ENCODE measurements around the gene KIRREL3. TPM values are rescaled to one million over a fixed set of nuclear protein-coding genes. Genes with fewer than 3 reads are reported as not detected.

Gene KIRREL3
- total and polyA plus RNA-seq, 4 donors = 0.02 to 0.71 (median 0.15) TPM; not detected in 1

DNA sequence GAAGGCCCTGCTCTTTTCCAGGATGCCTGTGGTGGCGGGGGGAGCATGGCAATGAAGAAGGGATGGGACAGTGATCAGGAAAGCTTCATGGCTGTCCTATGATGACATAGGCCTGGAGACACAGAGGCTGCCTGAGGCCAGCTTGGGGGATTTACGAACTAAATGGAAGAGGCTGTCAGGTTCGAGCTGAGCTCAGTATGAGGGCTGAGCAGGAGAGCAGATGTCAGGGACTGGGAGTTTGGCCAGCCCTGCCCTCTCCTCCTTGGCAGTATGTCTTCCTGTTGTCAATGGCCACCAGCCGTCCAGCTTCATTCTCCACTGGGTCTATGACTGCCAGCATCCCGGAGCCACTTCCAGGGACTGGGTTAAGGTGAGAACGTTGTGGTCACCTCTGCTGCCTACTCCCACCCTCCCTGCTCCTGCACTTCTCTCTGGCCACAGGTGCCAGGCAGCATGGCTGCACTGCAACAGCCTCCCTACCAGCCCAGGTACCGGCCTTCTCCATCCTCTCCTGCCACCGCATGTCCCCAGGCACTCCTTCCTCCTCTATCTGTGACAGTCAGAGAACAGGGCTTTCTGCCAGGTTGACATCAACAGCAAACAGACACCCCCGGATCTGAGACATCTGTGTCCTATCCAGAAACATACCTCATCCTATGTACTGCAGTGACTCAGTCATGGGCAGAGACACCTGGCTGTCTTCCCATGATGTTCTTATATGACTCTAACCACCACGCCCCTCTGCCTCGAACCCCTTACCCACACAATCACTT, 75.1 kb downstream of the KIRREL3 start:
- DNase-seq = no peak
- Histone ChIP-seq H3K27ac (ENCODE audit: low read depth in 1 of 2, low read length in 1 of 2) (no peak overlapping the region), H3K36me3 (ENCODE audit: control insufficient read depth in 4 of 4, insufficient read depth in 4 of 4, low read length in 4 of 4) (no peaks in the 10 kb centered on the region), H3K9me3 (ENCODE audit: control insufficient read depth in 4 of 4, insufficient read depth in 3 of 4, low read length in 3 of 4) (peaks cover 0 to 1% (median 0%) of the 10 kb centered on the region in 4 donors), H3K4me1 (ENCODE audit: control insufficient read depth in 5 of 5, insufficient read depth in 5 of 5, low read length in 5 of 5) (peaks cover 0 to 18% (median 0%) of the 10 kb centered on the region in 5 donors), H3K4me3 (no peak overlapping the region), H3K9ac (ENCODE audit: insufficient read depth in 1 of 2, low read length in 2 of 2) (no peak overlapping the region), H3K27me3 (ENCODE audit: control insufficient read depth in 3 of 3, insufficient read depth in 3 of 3, low read length in 2 of 3) (no peaks in the 10 kb centered on the region)
- 83 to 91% methylated on average over 11 of the region's 11 CpGs for WGBS, 2 donors
- ATAC-seq (ENCODE audit: insufficient read depth, low FRiP score) = no peak
- TF ChIP-seq, protein P1, sequence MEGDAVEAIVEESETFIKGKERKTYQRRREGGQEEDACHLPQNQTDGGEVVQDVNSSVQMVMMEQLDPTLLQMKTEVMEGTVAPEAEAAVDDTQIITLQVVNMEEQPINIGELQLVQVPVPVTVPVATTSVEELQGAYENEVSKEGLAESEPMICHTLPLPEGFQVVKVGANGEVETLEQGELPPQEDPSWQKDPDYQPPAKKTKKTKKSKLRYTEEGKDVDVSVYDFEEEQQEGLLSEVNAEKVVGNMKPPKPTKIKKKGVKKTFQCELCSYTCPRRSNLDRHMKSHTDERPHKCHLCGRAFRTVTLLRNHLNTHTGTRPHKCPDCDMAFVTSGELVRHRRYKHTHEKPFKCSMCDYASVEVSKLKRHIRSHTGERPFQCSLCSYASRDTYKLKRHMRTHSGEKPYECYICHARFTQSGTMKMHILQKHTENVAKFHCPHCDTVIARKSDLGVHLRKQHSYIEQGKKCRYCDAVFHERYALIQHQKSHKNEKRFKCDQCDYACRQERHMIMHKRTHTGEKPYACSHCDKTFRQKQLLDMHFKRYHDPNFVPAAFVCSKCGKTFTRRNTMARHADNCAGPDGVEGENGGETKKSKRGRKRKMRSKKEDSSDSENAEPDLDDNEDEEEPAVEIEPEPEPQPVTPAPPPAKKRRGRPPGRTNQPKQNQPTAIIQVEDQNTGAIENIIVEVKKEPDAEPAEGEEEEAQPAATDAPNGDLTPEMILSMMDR (IDR thresholded peaks at IDR 0.05; ENCODE audit: control extremely low read depth, extremely low read depth) = no peak

DNA sequence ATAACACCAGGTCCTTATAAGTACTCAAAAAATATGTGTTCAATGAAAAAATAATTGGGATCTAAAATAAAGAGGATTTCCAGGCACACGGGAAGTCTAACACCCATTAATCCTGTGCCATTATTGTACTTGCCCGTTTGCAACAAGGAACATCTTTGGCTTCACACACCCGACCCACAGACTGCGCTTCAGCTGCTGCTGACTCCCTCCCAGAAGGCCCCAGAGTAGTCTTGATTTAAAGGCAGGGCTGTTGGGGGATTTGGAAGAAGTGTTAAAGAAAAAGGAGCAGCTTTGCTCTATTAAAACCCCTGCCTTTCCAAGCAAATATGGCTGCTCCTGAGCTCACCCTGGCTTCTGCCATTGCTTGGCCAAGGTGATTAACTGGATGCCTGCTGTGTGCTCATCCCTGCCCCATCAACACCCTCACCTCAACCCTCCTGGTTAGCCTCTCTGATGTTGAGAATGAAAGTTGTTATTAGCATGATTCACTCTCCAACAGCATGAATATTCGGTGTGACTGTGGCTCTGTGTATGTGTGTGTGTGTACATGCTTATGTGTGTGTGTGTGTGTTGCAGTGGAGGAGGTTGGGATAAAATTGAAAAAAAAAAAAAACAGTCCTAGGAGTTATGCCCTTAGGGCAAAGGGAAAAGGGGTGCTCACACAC, 76.1 kb downstream of the KIRREL3 start:
- H3K27ac ChIP-seq (ENCODE audit: low read depth in 1 of 2, low read length in 1 of 2) = no peak overlapping the region
- no peaks in the 10 kb centered on the region for H3K27me3 ChIP-seq (ENCODE audit: control insufficient read depth in 3 of 3, insufficient read depth in 3 of 3, low read length in 2 of 3)
- DNase-seq = no peak
- H3K4me3 ChIP-seq = no peak overlapping the region
- no peak overlapping the region for H3K9ac ChIP-seq (ENCODE audit: insufficient read depth in 1 of 2, low read length in 2 of 2)
- H3K9me3 ChIP-seq (ENCODE audit: control insufficient read depth in 4 of 4, insufficient read depth in 3 of 4, low read length in 3 of 4) = peaks cover 0 to 1% (median 0%) of the 10 kb centered on the region in 4 donors
- 76 to 78% methylated on average over 5 of the region's 5 CpGs for WGBS, 2 donors
- TF ChIP-seq, protein P1 (IDR thresholded peaks at IDR 0.05; ENCODE audit: control extremely low read depth, extremely low read depth) = no peak
- ATAC-seq (ENCODE audit: insufficient read depth, low FRiP score) = no peak
- no peaks in the 10 kb centered on the region for H3K36me3 ChIP-seq (ENCODE audit: control insufficient read depth in 4 of 4, insufficient read depth in 4 of 4, low read length in 4 of 4)
- H3K4me1 ChIP-seq (ENCODE audit: control insufficient read depth in 5 of 5, insufficient read depth in 5 of 5, low read length in 5 of 5) = peaks cover 0 to 11% (median 0%) of the 10 kb centered on the region in 5 donors

DNA sequence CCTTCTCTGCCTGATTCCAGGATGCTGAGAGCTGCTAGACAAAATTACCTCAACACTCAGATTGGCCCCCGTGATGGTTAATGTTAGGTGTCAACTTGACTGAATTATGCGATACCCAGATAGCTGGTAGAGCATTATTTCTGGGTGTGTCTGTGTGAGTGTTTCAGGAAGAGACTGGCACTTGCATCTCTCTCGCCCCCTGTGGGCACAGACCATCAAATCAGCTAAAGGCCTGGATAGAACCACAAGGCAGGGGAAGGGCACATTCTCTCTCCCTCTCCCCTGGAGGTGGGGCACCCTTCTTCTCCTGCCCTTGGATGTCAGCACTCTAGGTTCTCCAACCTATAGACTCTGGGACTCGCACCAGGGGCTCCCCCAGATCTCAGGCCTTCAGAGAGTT, 79.7 kb downstream of the KIRREL3 start:
- no peaks in the 10 kb centered on the region for H3K4me1 ChIP-seq (ENCODE audit: control insufficient read depth in 5 of 5, insufficient read depth in 5 of 5, low read length in 5 of 5)
- no peak for DNase-seq
- H3K9ac ChIP-seq (ENCODE audit: insufficient read depth in 1 of 2, low read length in 2 of 2) = no peak overlapping the region
- peaks cover 0 to 1% (median 0%) of the 10 kb centered on the region in 4 donors for H3K9me3 ChIP-seq (ENCODE audit: control insufficient read depth in 4 of 4, insufficient read depth in 3 of 4, low read length in 3 of 4)
- no peak for ATAC-seq (ENCODE audit: insufficient read depth, low FRiP score)
- no peaks in the 10 kb centered on the region for H3K27me3 ChIP-seq (ENCODE audit: control insufficient read depth in 3 of 3, insufficient read depth in 3 of 3, low read length in 2 of 3)
- TF ChIP-seq, protein P1 (IDR thresholded peaks at IDR 0.05; ENCODE audit: control extremely low read depth, extremely low read depth) = no peak
- no peak overlapping the region for H3K27ac ChIP-seq (ENCODE audit: low read depth in 1 of 2, low read length in 1 of 2)
- no peaks in the 10 kb centered on the region for H3K36me3 ChIP-seq (ENCODE audit: control insufficient read depth in 4 of 4, insufficient read depth in 4 of 4, low read length in 4 of 4)
- WGBS, 2 donors = 92 to 93% methylated on average over 4 of the region's 4 CpGs
- H3K4me3 ChIP-seq = no peak overlapping the region
